VCaP (cell line): ENCODE data around the gene MAP2K6.
A peak's percentile ranks its signal among the peaks of the same experiment; 100 is the strongest.

Experiments used
- H3K27ac ChIP-seq: fragments of 450-650 bp; 2 replicates; pipeline ENCODE4 v1.5.1; 2017
- TF ChIP-seq, protein P1 (sequence below): fragments of 450-650 bp; conservative IDR thresholded peaks from 2 replicates; pipeline ENCODE4 v1.5.1; 2017; ENCODE audit warnings: mild to moderate bottlenecking, moderate library complexity

The MAP2K6 gene

GRCh38 chr17:69414408-69415274, at the start of gene MAP2K6:
Gene MAP2K6 (plus strand): TSS chr17:69414697. CDS start chr17:69414985, 288 bp downstream.
- peak within 1 kb of the TSS; percentile 69 for H3K27ac ChIP-seq

GRCh38 chr17:69367298-69367697, 47.2 kb upstream of the MAP2K6 start:
- H3K27ac ChIP-seq = peak overlapping the region; percentile 79

More at GRCh38 chr17:69414408-69415274, at the start of gene MAP2K6:
- TF ChIP-seq, protein P1, sequence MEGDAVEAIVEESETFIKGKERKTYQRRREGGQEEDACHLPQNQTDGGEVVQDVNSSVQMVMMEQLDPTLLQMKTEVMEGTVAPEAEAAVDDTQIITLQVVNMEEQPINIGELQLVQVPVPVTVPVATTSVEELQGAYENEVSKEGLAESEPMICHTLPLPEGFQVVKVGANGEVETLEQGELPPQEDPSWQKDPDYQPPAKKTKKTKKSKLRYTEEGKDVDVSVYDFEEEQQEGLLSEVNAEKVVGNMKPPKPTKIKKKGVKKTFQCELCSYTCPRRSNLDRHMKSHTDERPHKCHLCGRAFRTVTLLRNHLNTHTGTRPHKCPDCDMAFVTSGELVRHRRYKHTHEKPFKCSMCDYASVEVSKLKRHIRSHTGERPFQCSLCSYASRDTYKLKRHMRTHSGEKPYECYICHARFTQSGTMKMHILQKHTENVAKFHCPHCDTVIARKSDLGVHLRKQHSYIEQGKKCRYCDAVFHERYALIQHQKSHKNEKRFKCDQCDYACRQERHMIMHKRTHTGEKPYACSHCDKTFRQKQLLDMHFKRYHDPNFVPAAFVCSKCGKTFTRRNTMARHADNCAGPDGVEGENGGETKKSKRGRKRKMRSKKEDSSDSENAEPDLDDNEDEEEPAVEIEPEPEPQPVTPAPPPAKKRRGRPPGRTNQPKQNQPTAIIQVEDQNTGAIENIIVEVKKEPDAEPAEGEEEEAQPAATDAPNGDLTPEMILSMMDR = no peak

GRCh38 chr17:69373069-69373468, 41.4 kb upstream of the MAP2K6 start:
- TF ChIP-seq, protein P1 = no peak
- no peak overlapping the region for H3K27ac ChIP-seq

More at GRCh38 chr17:69367298-69367697, 47.2 kb upstream of the MAP2K6 start:
- TF ChIP-seq, protein P1 = no peak

DNA sequence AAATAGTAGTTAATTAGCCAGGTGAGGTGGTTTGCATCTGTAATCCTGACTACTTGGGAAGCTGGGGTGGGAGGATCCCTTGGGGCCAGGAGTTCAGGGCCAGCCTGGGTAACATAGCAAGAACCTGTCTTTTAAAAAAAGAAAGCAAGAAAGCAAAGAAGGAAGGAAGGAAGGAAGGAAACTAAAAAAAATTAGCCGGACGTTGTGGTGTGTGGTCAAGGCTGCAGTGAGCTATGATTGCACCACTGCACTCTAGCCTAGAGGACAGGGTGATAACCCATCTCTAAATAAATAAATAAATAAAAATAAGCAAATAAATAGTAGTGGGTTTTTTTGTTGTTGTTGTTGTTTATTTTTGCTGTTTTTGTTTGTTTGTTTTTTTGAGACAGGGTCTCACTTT, 39.3 kb upstream of the MAP2K6 start:
- TF ChIP-seq, protein P1 = no peak
- no peak overlapping the region for H3K27ac ChIP-seq

DNA sequence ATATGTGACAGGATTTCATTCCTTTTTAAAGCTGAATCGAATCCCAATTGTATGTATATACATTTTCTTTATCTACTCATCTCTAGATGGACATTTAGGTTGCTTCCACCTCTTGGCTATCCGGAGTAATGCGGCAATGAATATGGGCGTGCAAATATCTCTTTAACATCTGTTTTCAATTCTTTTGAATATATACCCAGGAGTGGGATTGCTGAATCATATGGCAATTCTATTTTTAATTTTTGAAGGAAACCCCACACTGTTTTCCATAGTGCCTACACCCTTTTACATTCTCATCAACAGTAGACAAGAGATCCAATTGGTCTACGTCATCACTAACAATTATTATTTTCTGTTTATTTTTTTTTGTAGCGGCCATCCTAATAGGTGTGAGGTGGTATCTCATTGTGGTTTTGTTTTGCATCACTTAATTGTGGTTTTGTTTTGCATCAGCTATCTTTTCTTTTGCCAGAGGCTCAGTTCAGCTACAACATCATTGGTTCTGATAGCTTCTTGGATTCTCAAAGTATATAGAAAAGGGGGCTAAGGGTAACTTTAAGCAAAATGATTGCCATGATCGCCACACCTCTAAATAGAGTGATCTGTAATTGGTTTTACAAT, 25.6 kb upstream of the MAP2K6 start:
- no peak overlapping the region for H3K27ac ChIP-seq

GRCh38 chr17:69390795-69391501, 23.5 kb upstream of the MAP2K6 start:
- TF ChIP-seq, protein P1 = no peak
- peak overlapping the region; percentile 70 for H3K27ac ChIP-seq

More for the DNA sequence above, 25.6 kb upstream of the MAP2K6 start:
- TF ChIP-seq, protein P1 = no peak

DNA sequence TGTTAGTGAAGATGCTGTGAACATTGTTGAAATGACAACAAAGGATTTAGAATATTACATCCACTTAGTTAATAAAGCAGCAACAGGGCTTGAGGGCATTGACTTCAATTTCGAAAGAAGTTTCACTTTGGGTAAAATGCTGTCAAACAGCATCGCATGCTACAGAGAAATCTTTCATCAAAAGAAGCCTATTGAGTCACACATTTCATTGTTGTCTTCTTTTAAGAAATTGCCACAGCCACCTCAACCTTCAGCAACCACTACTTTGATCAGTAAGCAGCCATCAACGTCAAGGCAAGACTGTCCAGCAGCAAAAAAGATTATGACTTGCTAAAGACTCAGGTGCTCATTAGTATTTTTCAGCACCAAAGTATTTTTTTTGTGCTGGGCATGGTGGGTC, 13.2 kb upstream of the MAP2K6 start:
- TF ChIP-seq, protein P1 = no peak
- H3K27ac ChIP-seq = no peak overlapping the region
